HL-60 (cell line): ENCODE data around the gene RASAL1.

Source experiments
- DNase-seq, 2 experiments: peaks; one replicate each; pipeline ENCODE4 v3.0.0-alpha.2; 2010 to 2020; ENCODE audit warnings: low read depth in 1 of 2, low spot score in 1 of 2
- H3K27ac ChIP-seq: fragments of 250-450 bp; sonication (Bioruptor Pico); replicated peaks from 2 replicates; pipeline ENCODE4 v1.5.1; 2020; ENCODE audit warnings: mild to moderate bottlenecking, moderate library complexity
- H3K27me3 ChIP-seq: fragments of 250-450 bp; sonication (Bioruptor Pico); 2 replicates; pipeline ENCODE4 v1.5.1; 2021; ENCODE audit warnings: mild to moderate bottlenecking, moderate library complexity; ENCODE audit not compliant: insufficient read depth, poor library complexity, severe bottlenecking
- H3K4me3 ChIP-seq: replicated peaks from 2 replicates; pipeline ENCODE4 v1.5.1; 2011; ENCODE audit warnings: mild to moderate bottlenecking, control low read depth, low read length; ENCODE audit not compliant: insufficient read depth
- CTCF ChIP-seq: IDR thresholded peaks from one replicate; pipeline ENCODE4 v1.5.1; 2011; ENCODE audit warnings: low read length, control low read depth, inconsistent platforms; ENCODE audit not compliant: insufficient read depth
- GABPA ChIP-seq: IDR thresholded peaks from 2 replicates; pipeline ENCODE4 v1.6.1; 2012; ENCODE audit warnings: low read depth
- POLR2AphosphoS5 ChIP-seq: IDR thresholded peaks from 2 replicates; pipeline ENCODE4 v1.6.1; 2012; ENCODE audit warnings: low read depth
- SPI1 ChIP-seq: IDR thresholded peaks from 2 replicates; pipeline ENCODE4 v1.6.1; 2012; ENCODE audit warnings: low read depth, mild to moderate bottlenecking, borderline replicate concordance
- TF ChIP-seq, protein P1 (sequence below): IDR thresholded peaks from 2 replicates; pipeline ENCODE4 v1.6.1; 2012; ENCODE audit warnings: low read depth; ENCODE audit not compliant: insufficient replicate concordance

RASAL1 gene

DNA sequence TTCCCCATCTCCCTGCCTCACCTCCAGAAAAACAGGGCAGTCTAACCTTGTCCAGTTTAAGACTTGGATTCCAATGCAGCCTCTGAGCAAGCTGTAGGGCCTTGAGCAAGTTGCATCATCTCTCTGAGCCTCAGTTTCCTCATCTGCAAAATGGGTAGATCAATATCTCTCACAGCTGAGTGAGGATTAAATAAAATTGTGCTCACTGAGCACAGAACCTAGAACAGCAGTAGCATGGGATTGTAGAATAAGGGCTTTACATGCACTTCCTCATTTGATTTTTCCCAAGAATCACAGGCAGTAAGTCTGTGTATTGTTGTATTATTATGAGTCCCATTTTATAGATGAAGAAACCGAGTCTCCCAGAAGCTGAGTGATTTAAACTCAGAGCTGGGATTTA, 77.0 kb downstream of the RASAL1 start:
- H3K27me3 ChIP-seq: peaks cover 19% of the 10 kb centered on the region
- no peak for TF ChIP-seq CTCF
- peak; percentile 79 for TF ChIP-seq SPI1
- H3K27ac ChIP-seq: no peak overlapping the region
- no peak for DNase-seq
- no peak overlapping the region for H3K4me3 ChIP-seq

GRCh38 chr12:113057565-113058485, 77.7 kb downstream of the RASAL1 start:
- no peak for DNase-seq
- H3K27ac ChIP-seq: no peak overlapping the region
- TF ChIP-seq POLR2AphosphoS5: no peak
- TF ChIP-seq CTCF: no peak
- no peak for TF ChIP-seq GABPA
- no peak for TF ChIP-seq SPI1
- TF ChIP-seq, protein P1, sequence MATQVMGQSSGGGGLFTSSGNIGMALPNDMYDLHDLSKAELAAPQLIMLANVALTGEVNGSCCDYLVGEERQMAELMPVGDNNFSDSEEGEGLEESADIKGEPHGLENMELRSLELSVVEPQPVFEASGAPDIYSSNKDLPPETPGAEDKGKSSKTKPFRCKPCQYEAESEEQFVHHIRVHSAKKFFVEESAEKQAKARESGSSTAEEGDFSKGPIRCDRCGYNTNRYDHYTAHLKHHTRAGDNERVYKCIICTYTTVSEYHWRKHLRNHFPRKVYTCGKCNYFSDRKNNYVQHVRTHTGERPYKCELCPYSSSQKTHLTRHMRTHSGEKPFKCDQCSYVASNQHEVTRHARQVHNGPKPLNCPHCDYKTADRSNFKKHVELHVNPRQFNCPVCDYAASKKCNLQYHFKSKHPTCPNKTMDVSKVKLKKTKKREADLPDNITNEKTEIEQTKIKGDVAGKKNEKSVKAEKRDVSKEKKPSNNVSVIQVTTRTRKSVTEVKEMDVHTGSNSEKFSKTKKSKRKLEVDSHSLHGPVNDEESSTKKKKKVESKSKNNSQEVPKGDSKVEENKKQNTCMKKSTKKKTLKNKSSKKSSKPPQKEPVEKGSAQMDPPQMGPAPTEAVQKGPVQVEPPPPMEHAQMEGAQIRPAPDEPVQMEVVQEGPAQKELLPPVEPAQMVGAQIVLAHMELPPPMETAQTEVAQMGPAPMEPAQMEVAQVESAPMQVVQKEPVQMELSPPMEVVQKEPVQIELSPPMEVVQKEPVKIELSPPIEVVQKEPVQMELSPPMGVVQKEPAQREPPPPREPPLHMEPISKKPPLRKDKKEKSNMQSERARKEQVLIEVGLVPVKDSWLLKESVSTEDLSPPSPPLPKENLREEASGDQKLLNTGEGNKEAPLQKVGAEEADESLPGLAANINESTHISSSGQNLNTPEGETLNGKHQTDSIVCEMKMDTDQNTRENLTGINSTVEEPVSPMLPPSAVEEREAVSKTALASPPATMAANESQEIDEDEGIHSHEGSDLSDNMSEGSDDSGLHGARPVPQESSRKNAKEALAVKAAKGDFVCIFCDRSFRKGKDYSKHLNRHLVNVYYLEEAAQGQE: no peak
- peaks cover 19% of the 10 kb centered on the region for H3K27me3 ChIP-seq
- H3K4me3 ChIP-seq: no peak overlapping the region

DNA sequence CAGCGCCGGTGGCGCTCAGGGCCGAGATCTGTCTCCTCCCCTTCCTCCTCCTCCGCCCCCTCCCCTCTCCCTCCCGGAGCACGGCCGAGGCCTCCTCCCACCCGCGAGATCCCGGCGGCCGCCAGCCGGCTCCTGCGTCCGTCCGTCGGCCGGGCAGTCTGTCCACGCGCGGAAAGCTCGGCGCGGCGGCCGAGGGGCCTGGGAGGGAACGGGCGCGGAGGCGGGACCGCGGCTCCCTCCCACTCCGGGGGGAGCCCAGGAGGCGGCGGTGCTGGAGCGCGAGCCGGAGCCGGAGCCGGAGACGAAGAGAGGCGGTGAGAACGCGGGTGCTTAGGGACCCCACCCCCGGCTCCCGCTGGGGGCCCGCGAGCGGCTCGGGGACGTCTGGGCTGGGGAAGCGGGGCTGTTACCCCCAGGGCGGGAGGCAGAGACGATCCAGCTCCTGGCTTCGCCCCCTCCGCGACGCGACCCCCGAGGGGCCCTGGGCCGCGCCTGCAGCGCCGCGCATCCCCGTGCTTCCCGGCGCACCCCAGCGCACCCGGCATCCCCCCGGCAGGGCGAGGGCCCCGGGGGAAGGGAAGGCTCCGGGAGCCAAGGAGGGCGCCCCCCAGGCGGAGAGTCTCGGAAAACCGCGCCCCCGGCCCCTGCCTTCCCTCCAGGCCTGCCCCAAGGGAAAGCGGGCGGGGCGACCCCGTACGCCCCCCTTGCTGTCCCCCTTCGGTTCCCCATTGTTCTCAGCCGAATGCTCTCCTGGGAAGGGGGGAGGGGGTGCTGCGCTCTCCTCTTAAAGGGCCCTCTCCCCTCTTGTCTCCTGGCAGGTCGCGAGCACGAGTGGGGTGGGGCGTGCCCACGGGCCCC, 78.7 kb downstream of the RASAL1 start, which contains the start of gene DTX1:
Gene DTX1 (plus strand): TSS at position 100 of the 858 bp plus-strand sequence. CDS start 1,463 bp downstream, outside the sequence.
- H3K27me3 ChIP-seq: peaks cover 19% of the 10 kb centered on the region
- no peak within 1 kb of the TSS for H3K4me3 ChIP-seq
- DNase-seq: no peak
- TF ChIP-seq CTCF (no peak), GABPA (no peak), POLR2AphosphoS5 (no peak), SPI1 (no peak)
- TF ChIP-seq, protein P1: no peak
- H3K27ac ChIP-seq: no peak within 1 kb of the TSS
